Central memory CD8-positive, alpha-beta T cell (primary cell): ENCODE data around the gene SLC45A3.

ENCODE experiments used
- ATAC-seq: fragments of 150-1000 bp; cut with Tn5 transposase; replicated peaks from 2 replicates; pipeline ENCODE4 v1.10.0; 2022; ENCODE audit warnings: mild to moderate bottlenecking, moderate FRiP score, moderate number of reproducible peaks; ENCODE audit not compliant: poor library complexity, severe bottlenecking; ENCODE audit errors: extremely low read depth
- DNase-seq, 2 donors: peaks; one replicate each; pipeline ENCODE4 v3.0.0; 2021; ENCODE audit warnings: low spot score in 2 of 2
- H3K27ac Mint-ChIP-seq: one replicate; pipeline ENCODE4 v1.8.0; 2022; ENCODE audit warnings: low read depth, mild to moderate bottlenecking, moderate library complexity, mixed read lengths
- H3K27me3 Mint-ChIP-seq: one replicate; pipeline ENCODE4 v1.8.0; 2022; ENCODE audit warnings: mixed read lengths
- H3K36me3 Mint-ChIP-seq: one replicate; pipeline ENCODE4 v1.8.0; 2022; ENCODE audit warnings: mild to moderate bottlenecking, moderate library complexity, mixed read lengths; ENCODE audit not compliant: insufficient read depth
- H3K4me1 Mint-ChIP-seq: one replicate; pipeline ENCODE4 v1.8.0; 2022; ENCODE audit warnings: mixed read lengths
- H3K4me3 Mint-ChIP-seq: one replicate; pipeline ENCODE4 v1.8.0; 2022; ENCODE audit warnings: mild to moderate bottlenecking, moderate library complexity, mixed read lengths
- H3K9me3 Mint-ChIP-seq: one replicate; pipeline ENCODE4 v1.8.0; 2022; ENCODE audit warnings: mixed read lengths

SLC45A3 gene

DNA sequence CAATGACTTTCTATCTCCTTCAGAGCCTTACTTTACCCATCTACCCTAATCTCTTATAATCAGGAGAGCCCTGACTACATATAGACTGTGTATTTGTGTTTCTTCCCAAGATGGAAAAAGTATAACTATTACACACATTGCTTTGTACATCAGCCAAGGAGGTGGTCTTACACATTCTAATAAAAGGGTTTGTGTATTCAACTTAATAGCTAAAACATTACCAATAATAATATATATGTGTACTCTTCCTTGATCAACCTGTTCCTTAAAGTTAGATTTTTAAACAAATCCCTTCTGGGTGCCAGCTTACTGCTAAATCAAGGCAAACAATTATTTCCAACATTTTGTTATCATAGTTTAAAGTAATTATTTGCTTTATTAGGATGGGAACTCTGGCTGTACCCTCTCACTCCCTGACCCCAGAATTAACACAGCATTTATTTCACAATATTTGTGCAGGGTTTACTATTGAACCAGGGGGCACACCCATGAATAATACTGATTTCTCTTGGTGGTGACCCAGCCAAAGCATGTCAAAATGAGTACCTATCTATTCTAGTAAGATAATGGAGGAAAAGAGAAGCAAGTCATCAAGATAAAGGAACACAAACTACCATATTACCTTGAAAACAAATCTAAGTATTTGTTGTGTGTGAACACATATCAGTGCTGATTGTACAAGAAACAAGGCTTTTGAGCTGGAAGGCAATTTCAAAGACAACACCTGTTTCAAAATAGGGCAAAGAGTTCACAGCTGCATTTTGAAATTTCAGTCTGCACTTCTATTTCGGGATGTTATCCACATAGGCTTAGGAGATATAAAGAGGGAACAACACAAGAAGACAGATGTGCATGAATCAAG, 30.1 kb upstream of the SLC45A3 start:
- H3K27me3 Mint-ChIP-seq = no peaks in the 10 kb centered on the region
- peaks cover 9% of the 10 kb centered on the region for H3K4me1 Mint-ChIP-seq
- H3K36me3 Mint-ChIP-seq = peaks cover 13% of the 10 kb centered on the region
- H3K27ac Mint-ChIP-seq = no peak overlapping the region
- H3K4me3 Mint-ChIP-seq = no peak overlapping the region
- no peak for ATAC-seq
- no peaks in the 10 kb centered on the region for H3K9me3 Mint-ChIP-seq
- DNase-seq = no peak

DNA sequence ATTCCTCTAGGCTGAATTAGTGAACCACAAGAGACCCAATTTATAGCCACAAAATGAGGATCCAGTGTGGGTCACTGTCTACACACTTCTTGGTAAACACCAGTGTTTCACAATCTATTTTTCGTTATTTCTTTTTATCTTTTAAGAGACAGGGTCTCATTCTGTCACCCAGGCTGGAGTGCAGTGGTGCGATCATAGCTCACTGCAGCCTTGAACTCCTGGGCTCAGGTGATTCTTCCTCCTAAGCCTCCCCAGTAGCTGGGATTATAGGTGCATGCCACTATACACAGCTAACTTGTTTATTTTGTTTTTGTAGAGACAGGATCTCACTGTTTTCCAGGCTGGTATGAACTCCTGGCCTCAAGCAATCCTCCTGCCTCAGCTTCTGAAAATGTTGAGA, 29.3 kb upstream of the SLC45A3 start:
- H3K36me3 Mint-ChIP-seq = peaks cover 9% of the 10 kb centered on the region
- H3K4me3 Mint-ChIP-seq = no peak overlapping the region
- DNase-seq = no peak
- no peak overlapping the region for H3K27ac Mint-ChIP-seq
- no peaks in the 10 kb centered on the region for H3K27me3 Mint-ChIP-seq
- peaks cover 13% of the 10 kb centered on the region for H3K4me1 Mint-ChIP-seq
- no peaks in the 10 kb centered on the region for H3K9me3 Mint-ChIP-seq
- no peak for ATAC-seq

DNA sequence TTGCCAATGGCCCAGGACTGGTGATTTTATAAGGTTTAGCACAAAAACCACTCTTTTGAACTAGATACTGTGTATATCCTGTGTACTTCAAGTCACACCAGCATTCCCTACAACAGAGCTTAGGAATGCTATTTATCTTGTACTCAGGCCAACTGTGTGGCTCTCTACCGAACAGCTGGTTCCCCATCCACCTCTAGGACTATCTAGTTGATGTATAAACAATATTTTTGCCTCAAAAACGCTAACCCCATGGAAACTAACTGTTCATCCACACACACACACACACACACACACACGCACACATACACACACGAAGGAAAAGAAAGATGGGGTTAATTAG, 28.7 kb upstream of the SLC45A3 start:
- no peak overlapping the region for H3K4me3 Mint-ChIP-seq
- H3K9me3 Mint-ChIP-seq = no peaks in the 10 kb centered on the region
- peaks cover 14% of the 10 kb centered on the region for H3K4me1 Mint-ChIP-seq
- no peak overlapping the region for H3K27ac Mint-ChIP-seq
- ATAC-seq (no peak), DNase-seq (no peak)
- H3K36me3 Mint-ChIP-seq = peaks cover 9% of the 10 kb centered on the region
- no peaks in the 10 kb centered on the region for H3K27me3 Mint-ChIP-seq

DNA sequence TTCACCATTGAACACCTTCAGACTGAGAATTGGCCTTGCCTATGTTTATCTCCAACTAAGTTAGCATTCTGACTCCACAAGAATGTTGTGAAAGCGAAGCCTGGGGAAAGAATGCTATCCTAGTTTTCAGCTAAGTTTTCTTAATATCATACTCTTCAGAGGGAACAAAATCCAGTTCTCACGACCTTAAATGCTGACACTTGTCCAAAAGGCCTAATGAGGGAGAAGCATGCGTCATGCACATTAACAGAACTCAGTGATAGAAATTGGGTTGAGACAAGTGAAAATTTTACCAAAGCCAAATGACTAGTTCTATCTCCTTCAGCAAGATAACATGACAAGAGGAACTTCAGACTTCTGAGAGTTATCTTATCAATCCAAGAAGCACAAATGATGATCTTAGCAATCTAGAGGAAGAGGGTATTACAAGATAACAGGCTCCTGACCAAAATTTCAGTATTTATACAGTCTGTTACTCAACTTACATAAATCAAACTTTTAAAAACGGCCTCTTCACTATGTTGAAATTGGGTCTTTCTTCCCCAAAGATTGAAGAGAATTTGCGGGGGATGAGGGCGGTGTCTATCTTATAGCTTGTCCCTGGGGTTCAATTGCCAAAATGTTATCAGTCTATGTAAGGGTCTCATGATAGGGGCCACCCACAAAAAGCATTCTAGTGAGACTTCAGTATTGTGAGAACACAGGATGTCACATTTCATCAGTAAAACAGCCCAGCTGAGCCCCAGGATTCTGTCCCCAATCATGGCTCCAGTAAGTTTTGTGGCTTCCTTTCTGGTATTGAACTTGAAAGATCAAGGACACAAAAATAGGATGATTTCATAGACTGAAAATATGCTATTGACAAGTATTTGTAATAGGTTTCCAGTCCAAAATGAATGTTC, 26.5 kb upstream of the SLC45A3 start:
- no peaks in the 10 kb centered on the region for H3K27me3 Mint-ChIP-seq
- H3K4me1 Mint-ChIP-seq = peaks cover 14% of the 10 kb centered on the region
- H3K27ac Mint-ChIP-seq = no peak overlapping the region
- ATAC-seq (no peak), DNase-seq (no peak)
- no peaks in the 10 kb centered on the region for H3K9me3 Mint-ChIP-seq
- peaks cover 11% of the 10 kb centered on the region for H3K36me3 Mint-ChIP-seq
- H3K4me3 Mint-ChIP-seq = no peak overlapping the region

DNA sequence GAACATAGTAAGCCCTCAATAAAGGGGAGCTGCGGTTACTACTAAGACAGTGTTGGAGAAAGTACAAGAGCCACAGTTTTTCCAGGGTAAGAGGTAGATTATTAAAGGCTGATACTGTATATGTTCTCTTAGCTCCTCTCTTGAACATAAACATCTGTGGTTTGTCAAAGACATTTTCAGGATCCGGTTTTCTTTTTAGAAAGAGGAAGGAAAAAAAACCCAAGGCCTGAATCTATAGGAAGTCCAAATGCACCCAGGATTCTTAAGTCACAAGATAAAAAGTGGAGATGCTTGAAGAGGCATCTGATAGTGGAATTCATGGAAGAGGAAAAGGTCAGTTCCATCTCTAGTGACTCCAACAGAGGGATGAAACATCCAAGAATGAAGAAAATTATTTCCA, 24.6 kb upstream of the SLC45A3 start:
- ATAC-seq (no peak), DNase-seq (no peak)
- H3K27ac Mint-ChIP-seq = no peak overlapping the region
- H3K4me1 Mint-ChIP-seq = peaks cover 5% of the 10 kb centered on the region
- H3K27me3 Mint-ChIP-seq = no peaks in the 10 kb centered on the region
- H3K9me3 Mint-ChIP-seq = no peaks in the 10 kb centered on the region
- H3K36me3 Mint-ChIP-seq = peaks cover 11% of the 10 kb centered on the region
- H3K4me3 Mint-ChIP-seq = no peak overlapping the region

DNA sequence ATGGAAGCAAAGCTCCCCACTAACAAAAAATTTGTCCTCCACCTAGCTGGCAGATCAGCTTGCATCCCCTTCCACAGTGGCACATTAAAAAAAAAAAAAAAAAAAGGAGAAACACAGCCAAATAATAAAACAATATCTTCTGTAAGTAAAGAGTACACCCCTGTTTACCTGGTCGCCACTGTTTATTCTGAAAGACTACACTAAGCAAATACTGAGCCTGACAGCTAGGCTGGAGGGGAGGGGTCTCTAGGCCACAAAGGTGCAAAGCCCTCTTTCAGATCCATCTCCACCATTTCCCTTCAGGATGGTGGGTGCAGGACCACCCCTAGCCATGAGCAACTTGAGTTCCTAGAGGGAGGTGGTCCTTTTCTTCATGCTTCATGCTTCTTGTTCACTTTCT, 22.8 kb upstream of the SLC45A3 start:
- H3K4me1 Mint-ChIP-seq = peaks cover 5% of the 10 kb centered on the region
- no peak overlapping the region for H3K4me3 Mint-ChIP-seq
- no peaks in the 10 kb centered on the region for H3K27me3 Mint-ChIP-seq
- H3K36me3 Mint-ChIP-seq = peaks cover 10% of the 10 kb centered on the region
- ATAC-seq (no peak), DNase-seq (no peak)
- H3K9me3 Mint-ChIP-seq = no peaks in the 10 kb centered on the region
- no peak overlapping the region for H3K27ac Mint-ChIP-seq

DNA sequence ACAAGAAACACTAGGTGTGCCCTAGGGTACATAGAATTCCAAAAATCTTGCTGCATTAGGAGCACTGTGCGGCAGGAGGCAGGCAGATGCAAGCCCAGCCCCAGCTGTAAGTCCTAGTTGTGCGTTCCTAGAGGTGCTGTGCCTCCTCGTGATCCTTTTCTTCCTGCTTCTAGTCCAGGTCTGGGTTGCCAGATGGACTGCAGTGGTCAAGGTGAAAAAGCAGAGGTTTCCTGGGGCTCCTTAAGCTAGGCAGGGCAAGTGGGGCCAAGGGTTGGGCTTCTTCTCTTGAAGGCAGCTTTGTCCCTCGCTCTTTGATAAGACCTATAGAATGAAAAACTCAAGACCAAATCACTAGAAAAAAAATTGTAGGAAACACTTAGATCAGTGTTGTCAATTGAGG, 21.6 kb upstream of the SLC45A3 start:
- DNase-seq (peak in 1 of 2 donors; percentile 2), ATAC-seq (no peak)
- Mint-ChIP-seq H3K36me3 (peaks cover 9% of the 10 kb centered on the region), H3K27ac (no peak overlapping the region), H3K4me3 (no peak overlapping the region), H3K9me3 (no peaks in the 10 kb centered on the region), H3K27me3 (peaks cover 8% of the 10 kb centered on the region), H3K4me1 (peaks cover 5% of the 10 kb centered on the region)

DNA sequence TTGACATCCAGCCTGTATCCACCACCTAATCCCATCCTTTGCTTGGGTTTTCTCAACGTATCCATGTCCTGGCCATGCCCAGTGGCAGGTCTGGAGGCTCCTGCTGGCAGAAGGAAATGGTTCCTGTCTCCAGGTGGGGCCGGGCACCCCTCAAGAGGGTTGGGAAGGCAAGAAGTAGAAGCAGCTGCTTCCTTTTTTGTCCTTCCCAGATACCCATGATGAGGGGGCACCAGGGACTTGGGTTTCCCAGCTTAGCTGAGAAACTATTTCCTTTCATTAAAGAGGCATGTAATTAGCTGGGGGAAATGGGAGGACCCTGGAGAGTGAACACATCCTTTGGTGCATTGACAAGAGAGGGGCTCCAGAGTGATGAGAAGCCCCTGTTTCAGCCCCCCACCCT, 21.1 kb upstream of the SLC45A3 start:
- Mint-ChIP-seq H3K36me3 (peaks cover 5% of the 10 kb centered on the region), H3K27ac (no peak overlapping the region), H3K27me3 (peaks cover 12% of the 10 kb centered on the region), H3K4me1 (peaks cover 5% of the 10 kb centered on the region), H3K4me3 (no peak overlapping the region), H3K9me3 (no peaks in the 10 kb centered on the region)
- DNase-seq (peak in 1 of 2 donors; percentile 11), ATAC-seq (no peak)

DNA sequence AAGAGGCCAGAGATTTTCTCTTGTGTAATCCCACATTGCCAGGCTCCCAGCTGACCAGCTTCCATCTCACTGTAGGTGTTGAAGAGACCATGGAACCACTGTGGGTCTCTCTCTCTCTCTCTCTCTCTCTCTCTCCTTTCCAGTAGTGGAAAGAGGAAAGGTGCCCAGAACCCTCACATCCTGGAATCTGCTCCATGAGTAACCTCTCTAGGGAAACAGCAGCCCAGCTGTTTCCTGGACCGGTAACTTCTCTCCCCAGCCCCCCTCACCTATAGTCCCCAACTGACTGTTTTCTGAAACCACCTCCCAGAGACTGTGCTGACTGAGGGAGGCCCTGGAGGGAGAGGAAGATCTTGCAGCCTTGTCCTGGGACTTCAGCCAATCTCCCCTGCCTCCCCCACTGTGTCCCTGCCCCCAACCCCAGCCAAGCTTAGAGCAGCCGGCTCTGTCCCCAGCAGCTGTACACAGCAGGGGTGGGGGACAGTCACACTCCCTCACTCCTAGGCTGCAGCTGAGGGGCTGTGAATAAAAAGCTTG, 20.6 kb upstream of the SLC45A3 start:
- H3K27ac Mint-ChIP-seq = no peak overlapping the region
- peaks cover 5% of the 10 kb centered on the region for H3K4me1 Mint-ChIP-seq
- no peak overlapping the region for H3K4me3 Mint-ChIP-seq
- DNase-seq = no peak
- peaks cover 14% of the 10 kb centered on the region for H3K27me3 Mint-ChIP-seq
- peaks cover 2% of the 10 kb centered on the region for H3K36me3 Mint-ChIP-seq
- H3K9me3 Mint-ChIP-seq = no peaks in the 10 kb centered on the region
- ATAC-seq = no peak

DNA sequence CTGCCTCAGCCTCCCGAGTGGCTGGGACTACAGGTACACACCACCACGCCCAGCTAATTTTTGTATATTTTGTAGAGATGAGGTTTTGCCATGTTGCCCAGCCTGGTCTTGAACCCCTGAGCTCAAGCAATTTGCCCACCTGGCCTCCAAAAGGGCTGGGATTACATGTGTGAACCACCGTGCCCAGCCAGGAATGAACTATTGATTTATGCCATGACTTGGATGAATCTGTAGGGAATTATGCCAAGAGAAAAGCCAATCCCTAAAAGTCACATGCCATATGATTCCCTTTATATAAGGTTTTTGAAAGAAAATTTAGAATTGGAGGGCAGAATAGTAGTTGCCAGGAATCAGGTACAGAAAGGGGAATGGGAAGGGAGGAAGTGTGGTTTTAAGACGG, 19.1 kb upstream of the SLC45A3 start:
- Mint-ChIP-seq H3K36me3 (peaks cover 2% of the 10 kb centered on the region), H3K9me3 (no peaks in the 10 kb centered on the region), H3K27ac (no peak overlapping the region), H3K27me3 (peaks cover 14% of the 10 kb centered on the region), H3K4me1 (no peaks in the 10 kb centered on the region), H3K4me3 (no peak overlapping the region)
- DNase-seq = no peak
- no peak for ATAC-seq

DNA sequence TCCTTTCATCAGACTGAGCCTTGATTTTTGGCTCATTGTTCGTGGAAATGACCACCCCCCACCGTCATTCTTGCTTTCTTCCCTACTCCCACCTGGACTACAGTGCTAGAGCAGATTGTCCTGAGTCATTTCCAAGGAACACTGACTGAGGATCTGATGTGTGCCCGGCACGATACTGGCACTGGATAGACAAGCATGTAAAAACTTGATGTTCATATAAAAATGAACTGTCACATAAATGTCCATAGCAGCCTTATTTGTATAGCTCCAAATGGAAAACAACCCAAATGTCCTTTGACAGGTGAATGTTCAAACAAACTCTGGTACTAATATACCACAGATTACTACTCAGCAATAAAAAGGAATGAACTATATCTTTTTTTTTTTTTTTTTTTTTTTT, 18.6 kb upstream of the SLC45A3 start:
- peaks cover 2% of the 10 kb centered on the region for H3K36me3 Mint-ChIP-seq
- no peak overlapping the region for H3K4me3 Mint-ChIP-seq
- no peak for ATAC-seq
- no peak for DNase-seq
- H3K27ac Mint-ChIP-seq = no peak overlapping the region
- H3K27me3 Mint-ChIP-seq = peaks cover 14% of the 10 kb centered on the region
- H3K9me3 Mint-ChIP-seq = no peaks in the 10 kb centered on the region
- no peaks in the 10 kb centered on the region for H3K4me1 Mint-ChIP-seq

DNA sequence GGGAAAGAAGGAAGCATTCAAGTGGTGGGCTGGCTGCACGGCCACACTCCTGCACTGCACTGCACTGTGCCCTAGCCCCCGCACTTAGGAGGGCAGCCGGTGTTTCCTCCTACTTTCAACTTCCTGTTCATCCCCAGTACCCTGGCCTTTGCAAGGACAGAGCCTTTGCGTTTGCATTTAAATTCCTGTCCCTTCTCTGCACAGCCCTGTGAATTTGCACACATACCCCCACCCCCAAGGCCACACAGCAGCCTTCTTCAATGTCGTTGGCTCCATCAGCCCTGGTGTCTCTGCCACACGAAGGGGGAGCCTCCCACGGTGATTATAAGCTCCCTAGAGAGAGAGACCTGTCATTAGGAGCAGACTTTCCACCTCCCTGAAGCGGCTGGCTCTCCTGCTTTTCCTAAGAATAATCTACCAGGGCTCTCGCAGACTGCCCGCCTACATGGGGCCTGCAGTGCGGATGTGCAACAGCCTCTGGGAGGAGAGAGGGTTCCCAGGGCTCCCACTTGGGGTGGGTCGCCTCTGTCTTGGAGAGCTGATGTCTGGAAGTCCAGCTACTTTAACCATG, 13.2 kb upstream of the SLC45A3 start:
- Mint-ChIP-seq H3K27ac (no peak overlapping the region), H3K4me3 (no peak overlapping the region), H3K4me1 (no peaks in the 10 kb centered on the region), H3K9me3 (no peaks in the 10 kb centered on the region), H3K27me3 (peaks cover 56% of the 10 kb centered on the region), H3K36me3 (no peaks in the 10 kb centered on the region)
- DNase-seq (no peak), ATAC-seq (no peak)
